ENCODE data around the gene MRGPRX4.
"Not testable (repeated sequence)": the region's sequence is repeated elsewhere in the genome, so short reads cannot be mapped to it uniquely, and the experiment has no call there.

The MRGPRX4 gene

GRCh38 chr11:18191376-18191775, 18.7 kb downstream of the MRGPRX4 start:
- H3K4me3 ChIP-seq (ENCODE audit: low read depth, low read length): no peak overlapping the region
- no peak for TF ChIP-seq CTCF (IDR thresholded peaks at IDR 0.05; ENCODE audit: borderline replicate concordance, insufficient read depth, low read depth, low read length)

- no peak overlapping the region for H3K4me3 ChIP-seq (ENCODE audit: low read depth, low read length)
- no peak for TF ChIP-seq CTCF (IDR thresholded peaks at IDR 0.05; ENCODE audit: borderline replicate concordance, insufficient read depth, low read depth, low read length)
Measured at GRCh38 chr11:18193010-18193409, 20.4 kb downstream of the MRGPRX4 start.

GRCh38 chr11:18196532-18196931, 23.9 kb downstream of the MRGPRX4 start:
- no peak overlapping the region for H3K4me3 ChIP-seq (ENCODE audit: low read depth, low read length)
- TF ChIP-seq CTCF (IDR thresholded peaks at IDR 0.05; ENCODE audit: borderline replicate concordance, insufficient read depth, low read depth, low read length): no peak

GRCh38 chr11:18197738-18198137, 25.1 kb downstream of the MRGPRX4 start:
- not testable (repeated sequence) for H3K4me3 ChIP-seq (ENCODE audit: low read depth, low read length)

GRCh38 chr11:18203723-18204122, 31.1 kb downstream of the MRGPRX4 start:
- peak; percentile 64 for TF ChIP-seq CTCF (IDR thresholded peaks at IDR 0.05; ENCODE audit: borderline replicate concordance, insufficient read depth, low read depth, low read length)
- no peak overlapping the region for H3K4me3 ChIP-seq (ENCODE audit: low read depth, low read length)

GRCh38 chr11:18204220-18204619, 31.6 kb downstream of the MRGPRX4 start:
- H3K4me3 ChIP-seq (ENCODE audit: low read depth, low read length): no peak overlapping the region
- TF ChIP-seq CTCF (IDR thresholded peaks at IDR 0.05; ENCODE audit: borderline replicate concordance, insufficient read depth, low read depth, low read length): no peak

GRCh38 chr11:18204771-18205170, 32.1 kb downstream of the MRGPRX4 start:
- no peak for TF ChIP-seq CTCF (IDR thresholded peaks at IDR 0.05; ENCODE audit: borderline replicate concordance, insufficient read depth, low read depth, low read length)
- no peak overlapping the region for H3K4me3 ChIP-seq (ENCODE audit: low read depth, low read length)

- no peak overlapping the region for H3K4me3 ChIP-seq (ENCODE audit: low read depth, low read length)
- TF ChIP-seq CTCF (IDR thresholded peaks at IDR 0.05; ENCODE audit: borderline replicate concordance, insufficient read depth, low read depth, low read length): no peak
Measured at GRCh38 chr11:18209058-18209457, 36.4 kb downstream of the MRGPRX4 start.
